ENCODE data around the gene CSRP2. TPM values are rescaled to one million over a fixed set of nuclear protein-coding genes. Genes with fewer than 3 reads are reported as not detected.
A peak's percentile ranks its signal among the peaks of the same experiment; 100 is the strongest.

CSRP2 gene
- polyA plus RNA-seq (ENCODE audit: insufficient read length in 3 of 3) = 100 to 1,000 TPM in 1 of 3 donors, 10 to 100 TPM in 2; 86.6 to 107 (median 98.9) TPM
- long read RNA-seq, donor 1, full-length matches to known transcripts = 44 of 44 reads
- long read RNA-seq, donor 1, partial matches to known transcripts = 0 of 44 reads
- long read RNA-seq, donor 1, other reads (novel, unspliced or antisense) = 0 of 44 reads
- long read RNA-seq, donor 2, full-length matches to known transcripts = 43 of 43 reads
- long read RNA-seq, donor 2, partial matches to known transcripts = 0 of 43 reads
- long read RNA-seq, donor 2, other reads (novel, unspliced or antisense) = 0 of 43 reads
- long read RNA-seq, donor 3, full-length matches to known transcripts = 73 of 78 reads
- long read RNA-seq, donor 3, partial matches to known transcripts = 5 of 78 reads
- long read RNA-seq, donor 3, other reads (novel, unspliced or antisense) = 0 of 78 reads
- long read RNA-seq, donor 4, full-length matches to known transcripts = 51 of 51 reads
- long read RNA-seq, donor 4, partial matches to known transcripts = 0 of 51 reads
- long read RNA-seq, donor 4, other reads (novel, unspliced or antisense) = 0 of 51 reads
- long read RNA-seq, donor 5 = 0 reads
- long read RNA-seq, donor 6, full-length matches to known transcripts = 40 of 45 reads
- long read RNA-seq, donor 6, partial matches to known transcripts = 5 of 45 reads
- long read RNA-seq, donor 6, other reads (novel, unspliced or antisense) = 0 of 45 reads
- long read RNA-seq, donor 7, full-length matches to known transcripts = 73 of 83 reads
- long read RNA-seq, donor 7, partial matches to known transcripts = 10 of 83 reads
- long read RNA-seq, donor 7, other reads (novel, unspliced or antisense) = 0 of 83 reads
- long read RNA-seq, donor 8, full-length matches to known transcripts = 85 of 112 reads
- long read RNA-seq, donor 8, partial matches to known transcripts = 27 of 112 reads
- long read RNA-seq, donor 8, other reads (novel, unspliced or antisense) = 0 of 112 reads
- long read RNA-seq, donor 9, full-length matches to known transcripts = 51 of 51 reads
- long read RNA-seq, donor 9, partial matches to known transcripts = 0 of 51 reads
- long read RNA-seq, donor 9, other reads (novel, unspliced or antisense) = 0 of 51 reads
- long read RNA-seq, donor 10, full-length matches to known transcripts = 63 of 69 reads
- long read RNA-seq, donor 10, partial matches to known transcripts = 6 of 69 reads
- long read RNA-seq, donor 10, other reads (novel, unspliced or antisense) = 0 of 69 reads
- long read RNA-seq, donor 11, full-length matches to known transcripts = 43 of 48 reads
- long read RNA-seq, donor 11, partial matches to known transcripts = 5 of 48 reads
- long read RNA-seq, donor 11, other reads (novel, unspliced or antisense) = 0 of 48 reads
- long read RNA-seq, donor 12, full-length matches to known transcripts = 33 of 33 reads
- long read RNA-seq, donor 12, partial matches to known transcripts = 0 of 33 reads
- long read RNA-seq, donor 12, other reads (novel, unspliced or antisense) = 0 of 33 reads
- long read RNA-seq, donor 13 = 0 reads
- long read RNA-seq, donor 14, full-length matches to known transcripts = 70 of 70 reads
- long read RNA-seq, donor 14, partial matches to known transcripts = 0 of 70 reads
- long read RNA-seq, donor 14, other reads (novel, unspliced or antisense) = 0 of 70 reads
- long read RNA-seq, donor 15, full-length matches to known transcripts = 27 of 27 reads
- long read RNA-seq, donor 15, partial matches to known transcripts = 0 of 27 reads
- long read RNA-seq, donor 15, other reads (novel, unspliced or antisense) = 0 of 27 reads
- long read RNA-seq, donor 16, full-length matches to known transcripts = 154 of 175 reads
- long read RNA-seq, donor 16, partial matches to known transcripts = 21 of 175 reads
- long read RNA-seq, donor 16, other reads (novel, unspliced or antisense) = 0 of 175 reads

GRCh38 chr12:76878899-76879709, at the start of gene CSRP2:
Gene CSRP2, minus strand, starts transcription at chr12:76879019. Its CDS starts 12,759 bp downstream, at chr12:76866260.
- DNase-seq (ENCODE audit: extremely low read depth in 1 of 11, low read depth in 9 of 11, low spot score in 4 of 11) = peak; percentile 76 to 92 (median 89)

DNA sequence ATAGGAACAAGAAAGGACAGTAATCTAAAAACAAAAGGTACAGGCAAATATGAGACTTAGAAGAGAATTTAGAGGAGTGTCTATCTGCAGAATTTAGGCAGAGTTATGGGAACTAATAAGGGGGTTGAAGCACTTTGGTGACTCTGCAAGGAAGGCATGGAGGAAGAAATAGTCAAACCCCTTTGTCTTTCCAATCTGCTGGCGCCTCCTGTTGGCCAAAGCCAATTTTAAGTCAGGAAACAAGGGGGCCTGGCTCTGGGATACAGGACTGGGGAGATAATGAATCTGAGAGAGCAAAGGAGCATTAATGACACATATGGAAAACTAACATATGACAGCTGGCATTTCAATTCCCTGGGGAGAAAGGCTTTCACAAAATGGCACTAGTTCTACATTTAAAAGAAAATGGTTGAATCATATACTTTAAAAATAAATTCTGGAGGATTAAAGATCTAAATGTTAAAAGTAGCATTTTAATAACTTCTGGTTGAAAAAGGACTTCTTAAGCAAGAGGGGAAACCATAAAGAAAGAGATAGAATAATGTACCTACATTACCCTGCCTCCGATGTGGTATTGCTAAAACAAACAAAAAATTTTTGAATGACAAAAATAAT, 48.5 kb upstream of the CSRP2 start:
- DNase-seq (ENCODE audit: extremely low read depth in 1 of 11, low read depth in 9 of 11, low spot score in 4 of 11) = no peak

DNA sequence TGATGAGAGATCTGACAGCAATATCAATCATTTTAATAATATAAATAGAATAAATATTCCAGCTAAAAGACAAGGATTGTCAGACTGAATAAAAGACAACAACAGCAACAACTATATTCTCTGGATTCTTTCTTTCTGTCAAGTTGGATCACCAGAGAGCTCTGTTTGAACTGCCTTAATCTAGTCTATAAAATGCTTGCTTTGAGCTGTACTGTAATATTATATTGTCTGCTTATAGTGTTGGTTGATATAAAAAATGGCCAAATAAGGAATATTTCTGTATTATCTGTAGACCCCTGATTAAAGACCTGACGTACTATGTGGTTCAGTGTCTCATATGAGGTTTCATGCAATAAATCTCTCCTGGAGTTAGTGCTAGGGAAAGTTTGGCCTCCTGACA, 46.3 kb upstream of the CSRP2 start:
- DNase-seq (ENCODE audit: extremely low read depth in 1 of 11, low read depth in 9 of 11, low spot score in 4 of 11) = no peak

- DNase-seq (ENCODE audit: extremely low read depth in 1 of 11, low read depth in 9 of 11, low spot score in 4 of 11) = no peak
Measured at GRCh38 chr12:76922866-76923265, 44.0 kb upstream of the CSRP2 start.

GRCh38 chr12:76921891-76922664, 43.3 kb upstream of the CSRP2 start:
- DNase-seq (ENCODE audit: extremely low read depth in 1 of 11, low read depth in 9 of 11, low spot score in 4 of 11) = no peak

GRCh38 chr12:76921100-76921471, 42.3 kb upstream of the CSRP2 start:
- no peak for DNase-seq (ENCODE audit: extremely low read depth in 1 of 11, low read depth in 9 of 11, low spot score in 4 of 11)

- DNase-seq (ENCODE audit: extremely low read depth in 1 of 11, low read depth in 9 of 11, low spot score in 4 of 11) = no peak
Measured at GRCh38 chr12:76920172-76921099, 41.6 kb upstream of the CSRP2 start.

DNA sequence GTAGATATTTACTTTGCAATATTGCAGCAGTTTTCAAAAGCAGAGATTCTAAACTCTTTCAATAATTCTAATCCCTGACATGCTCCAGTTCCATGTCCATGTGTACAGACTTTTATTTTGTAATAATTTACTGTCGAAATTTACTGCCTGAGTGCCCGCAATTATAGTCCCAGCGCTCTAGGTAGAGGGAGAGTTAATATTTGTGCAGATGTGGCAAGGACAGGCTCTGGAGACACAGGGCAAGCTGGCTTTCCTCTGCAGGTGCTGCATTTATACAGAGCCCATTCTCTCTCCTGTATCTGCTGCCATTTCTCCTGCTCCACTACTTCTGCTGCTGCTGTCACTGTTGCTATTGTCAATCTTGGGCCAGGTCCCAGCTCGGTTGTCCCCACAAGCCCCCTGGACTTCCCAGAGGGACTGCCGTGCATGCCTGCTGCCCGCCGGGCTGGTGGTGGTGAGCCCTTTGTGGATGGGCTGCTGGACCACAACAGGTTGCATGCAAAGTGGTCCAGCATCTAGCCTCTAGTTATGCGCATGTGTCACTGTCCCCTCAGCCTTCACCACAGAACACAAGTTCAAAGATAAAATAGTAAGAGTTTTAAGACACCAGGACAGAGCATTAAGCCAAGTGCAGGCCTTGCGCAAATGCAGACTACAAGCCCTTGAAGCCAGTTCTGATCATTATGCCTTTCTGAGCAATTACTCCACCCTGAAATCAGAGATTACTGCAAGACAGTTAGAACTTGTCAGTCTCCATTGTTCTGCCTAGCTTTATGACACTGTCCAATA, 40.8 kb upstream of the CSRP2 start:
- no peak for DNase-seq (ENCODE audit: extremely low read depth in 1 of 11, low read depth in 9 of 11, low spot score in 4 of 11)

DNA sequence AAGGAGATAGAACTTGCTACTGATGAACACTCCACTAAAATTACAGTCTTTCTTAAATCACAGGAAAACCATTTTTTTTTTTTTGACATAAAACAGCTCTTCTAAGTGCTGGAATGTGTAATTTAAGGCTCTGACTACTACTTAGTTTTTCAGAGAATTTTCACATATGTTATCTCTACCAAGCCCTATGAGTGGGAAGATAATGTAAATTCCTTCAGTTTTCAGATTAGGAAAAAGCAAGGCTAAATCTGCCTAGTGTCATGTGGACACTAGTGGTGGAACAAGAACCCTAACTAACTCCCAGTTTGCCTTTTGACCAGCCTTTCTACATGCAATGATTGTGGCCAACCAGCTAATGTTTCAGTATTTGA, 37.3 kb upstream of the CSRP2 start:
- no peak for DNase-seq (ENCODE audit: extremely low read depth in 1 of 11, low read depth in 9 of 11, low spot score in 4 of 11)

DNA sequence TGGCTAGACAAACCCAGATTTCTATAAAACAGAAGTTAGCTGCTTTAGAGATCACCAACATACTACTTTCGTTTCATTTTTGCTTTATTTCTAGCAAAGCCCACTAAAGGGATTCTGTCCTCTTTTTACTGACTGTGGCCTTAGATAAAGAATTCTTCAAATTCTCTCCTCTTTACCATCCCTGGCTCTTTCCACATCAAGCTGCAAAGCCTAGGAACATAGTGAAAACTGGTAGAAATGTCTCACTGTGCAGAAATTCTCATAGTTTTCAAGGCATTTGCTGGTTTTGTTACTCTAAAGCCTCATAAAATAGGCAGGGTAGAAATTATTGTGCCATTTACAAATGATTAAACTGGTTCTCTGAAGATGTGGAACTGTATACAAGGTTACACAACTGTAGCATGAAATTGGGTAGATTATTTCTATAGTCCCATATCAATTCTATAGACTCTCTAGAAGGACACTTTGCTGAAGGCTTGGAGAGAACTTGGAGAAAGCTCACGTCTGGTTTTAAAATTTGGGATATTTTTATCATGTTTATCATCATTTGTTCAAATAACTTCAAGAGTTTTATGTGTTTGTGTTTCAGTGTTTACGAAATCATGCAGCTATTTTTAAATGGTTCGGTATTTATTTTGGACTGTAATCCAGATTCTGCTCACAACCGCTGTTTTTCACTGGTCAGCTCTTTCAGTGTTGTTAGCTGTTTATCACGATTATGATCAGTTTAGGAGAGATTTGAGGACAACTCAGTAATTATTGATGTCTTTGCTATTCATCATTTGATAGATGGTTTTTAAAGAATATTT, 36.7 kb upstream of the CSRP2 start:
- DNase-seq (ENCODE audit: extremely low read depth in 1 of 11, low read depth in 9 of 11, low spot score in 4 of 11) = peak in 5 of 11 donors; percentile 23 to 46 (median 35)

GRCh38 chr12:76914102-76914859, 35.5 kb upstream of the CSRP2 start:
- DNase-seq (ENCODE audit: extremely low read depth in 1 of 11, low read depth in 9 of 11, low spot score in 4 of 11) = no peak

GRCh38 chr12:76909290-76909689, 30.5 kb upstream of the CSRP2 start:
- no peak for DNase-seq (ENCODE audit: extremely low read depth in 1 of 11, low read depth in 9 of 11, low spot score in 4 of 11)
